HCT116 (cell line): ENCODE data around the gene TIGIT. TPM values are rescaled to one million over a fixed set of nuclear protein-coding genes. Genes with fewer than 3 reads are reported as not detected.

Experiments
- ATAC-seq: fragments of 200-7000 bp; cut with Tn5 transposase; 2 replicates; pipeline ENCODE4 v1.9.1; 2020; ENCODE audit warnings: mild to moderate bottlenecking, moderate library complexity
- BruUV-seq: library from RNA; stranded (reverse); fragments of 400-500 nt; replicated peaks from 2 replicates; lab custom pipeline; 2021; lab: Mats Ljungman, UMichigan
- CTCF ChIA-PET: fragments of 300-600 bp; sonication (Branson Sonifier 250); formaldehyde crosslinking; loops from one replicate; lab custom pipeline; 2021; ENCODE audit warnings: antibody characterized with exemption; lab: Charles Lee
- POLR2A ChIA-PET: fragments of 300-600, 350-600 bp; sonication (Branson Sonifier 250); formaldehyde crosslinking; loops from one replicate; lab custom pipeline; 2021; ENCODE audit warnings: antibody characterized with exemption; lab: Charles Lee
- RAD21 ChIA-PET, 2 experiments: fragments of 300-600 bp; sonication (Branson Sonifier 250); formaldehyde crosslinking; loops; one replicate each; lab custom pipeline; 2023; ENCODE audit warnings: low total read pairs in 2 of 2; ENCODE audit not compliant: uncharacterized antibody in 2 of 2, unreplicated experiment in 2 of 2, low non-redundant PET in 1 of 2; lab: Charles Lee
- DNase-seq: peaks from one replicate; pipeline ENCODE4 v3.0.0-alpha.2; 2010; ENCODE audit warnings: low read depth, low spot score
- H2AFZ ChIP-seq: fragments of 200-600 bp; shearing (Covaris generic), sonication (generic); 2 replicates; pipeline ENCODE4 v1.6.1; 2017; ENCODE audit warnings: low read depth, mixed run types, mixed read lengths, antibody characterized with exemption, low read length; ENCODE audit not compliant: poor library complexity, severe bottlenecking
- H3K27ac ChIP-seq: 2 replicates; pipeline ENCODE4 v1.5.1; 2012; ENCODE audit warnings: low read depth, low read length
- H3K27me3 ChIP-seq: fragments of 200-600 bp; sonication (generic); 2 replicates; pipeline ENCODE4 v1.6.1; 2016; ENCODE audit warnings: mixed run types, low read length, mixed read lengths; ENCODE audit not compliant: insufficient read depth
- H3K36me3 ChIP-seq, 2 experiments: fragments of 200-500 bp in 1 of 2; fragments of 200-600 bp in 1 of 2; sonication (Bioruptor generic) in 1 of 2; sonication (generic) in 1 of 2; 2 replicates each; pipeline versions ENCODE4 v1.5.1 to v1.6.1; 2014 to 2016; ENCODE audit warnings: low read length in 2 of 2, inconsistent platforms in 1 of 2, mixed read lengths in 1 of 2, mixed run types in 1 of 2; ENCODE audit not compliant: insufficient read depth in 2 of 2, control insufficient read depth in 1 of 2
- H3K4me1 ChIP-seq, 2 experiments: fragments of 200-600 bp in 1 of 2; sonication (generic) in 1 of 2; 2 replicates each; pipeline versions ENCODE4 v1.5.1 to v1.6.1; 2012 to 2017; ENCODE audit warnings: low read length in 2 of 2, inconsistent platforms in 1 of 2, mild to moderate bottlenecking in 1 of 2, mixed read lengths in 1 of 2, mixed run types in 1 of 2, moderate library complexity in 1 of 2; ENCODE audit not compliant: insufficient read depth in 2 of 2, control insufficient read depth in 1 of 2
- H3K4me2 ChIP-seq: fragments of 200-600 bp; sonication (generic); 2 replicates; pipeline ENCODE4 v1.6.1; 2017; ENCODE audit warnings: mixed run types, low read length, mixed read lengths
- H3K4me3 ChIP-seq, 2 experiments: fragments of 200-600 bp in 1 of 2; sonication (generic) in 1 of 2; replicated peaks in 1 of 2; 2 replicates each; pipeline ENCODE4 v1.5.1; 2011 to 2016; ENCODE audit warnings: low read length in 2 of 2, control low read depth in 1 of 2, low read depth in 1 of 2, mild to moderate bottlenecking in 1 of 2, mixed read lengths in 1 of 2, mixed run types in 1 of 2
- H3K79me2 ChIP-seq: fragments of 200-600 bp; sonication (generic); 2 replicates; pipeline ENCODE4 v1.6.1; 2017; ENCODE audit warnings: mild to moderate bottlenecking, mixed run types, low read length, moderate library complexity, mixed read lengths; ENCODE audit not compliant: insufficient read depth
- H3K9ac ChIP-seq: fragments of 200-600 bp; sonication (generic); 2 replicates; pipeline ENCODE4 v1.6.1; 2016; ENCODE audit warnings: low read length, mixed read lengths
- H3K9me2 ChIP-seq: fragments of 200-600 bp; sonication (generic), shearing (Covaris generic); 2 replicates; pipeline ENCODE4 v1.6.1; 2017; ENCODE audit warnings: mixed run types, mild to moderate bottlenecking, moderate library complexity; ENCODE audit not compliant: insufficient read depth
- H3K9me3 ChIP-seq, 2 experiments: fragments of 200-500 bp in 1 of 2; fragments of 200-600 bp in 1 of 2; sonication (Bioruptor generic) in 1 of 2; sonication (generic) in 1 of 2; 2 replicates each; pipeline ENCODE4 v1.6.1; 2014 to 2017; ENCODE audit warnings: low read length in 2 of 2, mixed read lengths in 2 of 2, inconsistent platforms in 1 of 2, low read depth in 1 of 2, mild to moderate bottlenecking in 1 of 2, mixed run types in 1 of 2, moderate library complexity in 1 of 2; ENCODE audit not compliant: control insufficient read depth in 1 of 2, insufficient read depth in 1 of 2
- H4K20me1 ChIP-seq: fragments of 200-600 bp; sonication (generic), shearing (Covaris generic); 2 replicates; pipeline ENCODE4 v1.6.1; 2017; ENCODE audit warnings: mixed run types, mild to moderate bottlenecking, moderate library complexity; ENCODE audit not compliant: insufficient read depth
- CEBPB ChIP-seq: IDR thresholded peaks from 2 replicates; pipeline ENCODE4 v1.6.1; 2012; ENCODE audit warnings: low read depth
- CTCF ChIP-seq, 3 experiments: fragments of 200-600 bp in 1 of 3; sonication (generic) in 1 of 3; IDR thresholded peaks in 2 of 3; conservative IDR thresholded peaks in 1 of 3; 2 replicates each; pipeline ENCODE4 v1.5.1; 2012 to 2017; ENCODE audit warnings: low read depth in 2 of 3, low read length in 2 of 3, antibody characterized with exemption in 1 of 3, borderline replicate concordance in 1 of 3, control low read depth in 1 of 3, mild to moderate bottlenecking in 1 of 3, mixed read lengths in 1 of 3, mixed run types in 1 of 3, moderate library complexity in 1 of 3; ENCODE audit not compliant: insufficient read depth in 1 of 3
- EGR1 ChIP-seq: IDR thresholded peaks from 2 replicates; pipeline ENCODE4 v1.6.1; 2012; ENCODE audit warnings: low read depth
- ELF1 ChIP-seq: IDR thresholded peaks from 2 replicates; pipeline ENCODE4 v1.6.1; 2012; ENCODE audit warnings: low read depth, borderline replicate concordance
- EZH2 ChIP-seq: fragments of 200-600 bp; sonication (generic); IDR thresholded peaks from 2 replicates; pipeline ENCODE4 v1.6.1; 2017; ENCODE audit warnings: antibody characterized with exemption, mixed run types
- JUND ChIP-seq: IDR thresholded peaks from 2 replicates; pipeline ENCODE4 v1.6.1; 2012
- POLR2AphosphoS5 ChIP-seq: IDR thresholded peaks from 2 replicates; pipeline ENCODE4 v1.6.1; 2011; ENCODE audit warnings: mild to moderate bottlenecking, low read depth, low read length, moderate library complexity
- RAD21 ChIP-seq: IDR thresholded peaks from 2 replicates; pipeline ENCODE4 v1.6.1; 2012; ENCODE audit warnings: low read depth, mild to moderate bottlenecking
- REST ChIP-seq: IDR thresholded peaks from 2 replicates; pipeline ENCODE4 v1.6.1; 2012; ENCODE audit warnings: low read depth
- YY1 ChIP-seq: IDR thresholded peaks from 2 replicates; pipeline ENCODE4 v1.6.1; 2011; ENCODE audit warnings: low read length, low read depth, moderate library complexity, mild to moderate bottlenecking; ENCODE audit not compliant: insufficient replicate concordance; ENCODE audit errors: extremely low read depth
- ZFX ChIP-seq: fragments of 450-650 bp; IDR thresholded peaks from 2 replicates; pipeline ENCODE4 v1.6.1; 2017
- intact Hi-C: fragments of 100-400 bp; cut with micrococcal nuclease; formaldehyde crosslinking; loops from 2 replicates; pipeline ENCODE4 v1.10.0; 2022
- total RNA-seq: library from RNA; stranded (reverse); gene quantifications from one replicate; pipeline ENCODE4 v1.2.1, GENCODE V29; 2021; ENCODE audit not compliant: unreplicated experiment

The TIGIT gene
- total RNA-seq, 1 experiment from 2014 or later, result 0.07 TPM

DNA sequence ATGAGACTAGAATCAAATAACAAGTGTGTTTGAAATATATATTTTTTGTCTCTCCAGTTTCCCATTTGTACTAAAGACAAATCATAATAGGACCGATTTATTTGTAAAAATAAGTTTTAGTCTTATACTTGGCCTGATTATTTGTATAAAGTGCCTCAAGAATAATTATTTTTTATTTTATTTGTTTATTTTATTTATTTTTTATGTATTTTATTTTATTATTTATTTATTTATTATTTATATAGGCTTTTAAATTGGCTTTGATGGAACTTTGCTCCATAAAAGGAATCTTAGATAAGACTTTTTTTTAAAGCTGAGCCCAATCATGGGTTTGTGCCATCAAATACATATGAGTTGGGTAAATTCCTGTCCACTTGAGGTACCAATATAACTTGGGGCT is 34.3 kb upstream of the TIGIT start:
- ChIA-PET CTCF (no interaction called here), RAD21 (no interaction called here), POLR2A (no interaction called here)
- ATAC-seq (no peak), DNase-seq (no peak)
- Histone ChIP-seq H3K9ac (no peak overlapping the region), H3K9me3 (peaks cover 0 to 3% of the 10 kb centered on the region in 2 experiments; a peak in 2 of 4 replicates), H3K4me1 (no peaks in the 10 kb centered on the region), H3K4me3 (no peak overlapping the region), H3K9me2 (no peaks in the 10 kb centered on the region), H3K27ac (no peak overlapping the region), H3K27me3 (no peaks in the 10 kb centered on the region), H3K79me2 (no peaks in the 10 kb centered on the region), H4K20me1 (no peaks in the 10 kb centered on the region), H2AFZ (no peak overlapping the region), H3K4me2 (no peak overlapping the region), H3K36me3 (no peaks in the 10 kb centered on the region)
- TF ChIP-seq ELF1 (no peak), JUND (no peak), REST (no peak)
- no TSS peak for BruUV-seq
- intact Hi-C loops, result no loop called here

DNA sequence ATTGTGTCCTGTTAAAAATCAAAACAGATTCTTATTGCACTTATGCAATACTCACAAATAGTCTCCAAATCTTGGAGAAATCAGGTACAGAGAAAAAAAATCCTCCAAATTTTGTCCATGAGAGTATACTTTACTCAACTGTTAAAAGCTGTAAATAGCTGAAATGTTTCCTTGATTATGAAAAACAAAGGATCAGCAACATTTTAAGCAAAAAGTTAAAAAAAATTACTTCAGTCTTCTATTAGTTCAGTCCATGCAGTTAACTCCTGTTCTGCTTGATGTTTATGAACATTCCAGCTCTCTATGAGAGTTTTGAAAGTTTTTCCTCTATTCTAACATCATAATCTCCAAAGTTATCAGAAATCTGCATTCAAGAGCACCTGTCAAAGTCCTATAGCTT is 33.7 kb upstream of the TIGIT start:
- H2AFZ ChIP-seq, result no peak overlapping the region
- ChIA-PET CTCF (no interaction called here), POLR2A (no interaction called here), RAD21 (no interaction called here)
- intact Hi-C loops, result no loop called here
- H3K36me3 ChIP-seq, result no peaks in the 10 kb centered on the region
- H4K20me1 ChIP-seq, result no peaks in the 10 kb centered on the region
- no peaks in the 10 kb centered on the region for H3K9me2 ChIP-seq
- no peak overlapping the region for H3K4me2 ChIP-seq
- DNase-seq (no peak), ATAC-seq (no peak)
- no peaks in the 10 kb centered on the region for H3K27me3 ChIP-seq
- H3K79me2 ChIP-seq, result no peaks in the 10 kb centered on the region
- H3K4me3 ChIP-seq, result no peak overlapping the region
- H3K27ac ChIP-seq, result no peak overlapping the region
- peaks cover 0 to 3% of the 10 kb centered on the region in 2 experiments; a peak in 2 of 4 replicates for H3K9me3 ChIP-seq
- no TSS peak for BruUV-seq
- H3K9ac ChIP-seq, result no peak overlapping the region
- no peaks in the 10 kb centered on the region for H3K4me1 ChIP-seq
- TF ChIP-seq REST (no peak), RAD21 (no peak), POLR2AphosphoS5 (no peak), EZH2 (no peak), EGR1 (no peak), CEBPB (no peak), CTCF (IDR thresholded peaks at IDR 0.05 in 2 of 3, conservative IDR thresholded peaks at IDR 0.05 in 1 of 3; ENCODE audit: borderline replicate concordance in 1 of 3, insufficient read depth in 1 of 3, low read depth in 2 of 3, low read length in 2 of 3) (no peak), ZFX (no peak), YY1 (no peak)
